Activated CD4-positive, alpha-beta T cell treated with anti-CD3 and anti-CD28 coated beads for 24 hours (primary cell): ENCODE results near the gene INSIG2.

Experiments
- DNase-seq, 2 donors: peaks; one replicate each; pipeline ENCODE4 v3.0.0-alpha.2; 2020; ENCODE audit warnings: low read depth in 2 of 2

Gene INSIG2

DNA sequence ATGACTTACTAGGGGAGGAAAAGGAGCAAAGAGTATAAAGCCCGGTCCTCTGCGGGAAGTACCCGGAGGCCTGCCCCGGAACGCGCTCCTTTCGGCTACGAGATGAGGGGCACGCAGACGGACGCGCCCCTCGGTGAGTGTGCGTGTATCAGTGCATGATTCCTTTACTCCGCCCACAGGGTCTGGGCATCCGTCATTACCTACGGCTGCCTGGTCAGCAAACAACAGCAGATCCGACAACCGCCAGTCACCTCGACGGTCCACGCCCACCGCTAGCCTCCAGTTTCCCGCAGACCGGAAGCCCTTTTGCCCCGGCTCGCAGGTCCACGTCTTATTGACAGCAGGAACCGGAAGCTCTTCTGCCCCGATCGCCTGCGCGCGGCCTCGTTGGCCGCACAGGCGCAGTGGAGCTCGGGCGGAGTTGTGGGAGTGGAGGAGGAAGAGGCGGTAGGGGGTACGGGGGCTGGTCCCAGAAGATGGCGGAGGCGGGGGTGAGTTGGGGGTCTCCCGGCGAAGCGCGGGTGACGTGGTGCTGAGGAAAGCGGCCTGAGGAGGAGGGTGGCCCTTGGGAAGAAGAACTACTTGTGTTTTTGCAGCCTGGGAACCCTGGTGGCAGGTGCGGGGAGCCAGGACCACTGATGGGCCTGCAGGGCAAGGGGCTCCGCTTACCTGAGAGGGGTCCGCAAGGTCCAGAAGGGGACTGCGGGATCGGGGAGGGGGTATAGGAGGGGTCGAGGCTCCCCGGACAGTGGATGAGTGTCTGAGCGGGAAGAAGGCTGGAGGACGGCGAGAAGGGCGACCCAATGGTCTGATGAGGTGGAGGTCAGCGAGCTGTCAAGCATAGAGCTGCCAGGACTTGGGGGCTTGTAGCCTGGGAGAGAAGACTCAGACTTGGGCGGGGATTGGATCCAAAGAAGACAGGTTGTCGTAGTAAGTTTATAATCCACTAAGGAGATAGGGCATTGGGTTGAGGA is at the start of gene INSIG2:
Gene INSIG2 (plus strand): TSS at position 421 of the 974 bp plus-strand sequence. CDS start 8,086 bp downstream, outside the sequence.
- DNase-seq: peak; percentile 81 to 83

DNA sequence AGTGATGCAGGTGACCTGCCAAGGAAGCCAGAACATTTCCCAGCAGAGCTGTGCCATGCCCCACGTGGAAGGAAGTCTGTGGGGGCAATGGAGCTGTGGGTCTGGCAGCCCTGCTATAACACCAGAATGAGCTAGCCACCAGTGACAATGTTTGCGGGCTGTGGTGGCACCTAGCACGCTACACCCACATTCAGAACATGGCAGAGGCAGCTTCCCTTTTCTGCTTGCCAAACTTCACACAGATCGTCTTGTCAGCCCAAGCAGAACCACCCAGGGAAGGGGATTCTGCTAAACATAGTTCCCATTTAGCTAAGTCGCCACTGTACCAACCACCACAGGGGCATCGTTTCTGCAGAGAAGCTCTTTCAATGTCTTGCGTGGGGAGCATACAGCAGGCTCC is 47.4 kb upstream of the INSIG2 start:
- DNase-seq: no peak

GRCh38 chr2:118044103-118044716 is 44.1 kb upstream of the INSIG2 start:
- no peak for DNase-seq

GRCh38 chr2:118044854-118045253 is 43.4 kb upstream of the INSIG2 start:
- DNase-seq: no peak

- no peak for DNase-seq
Observed at GRCh38 chr2:118045286-118045685, 43.0 kb upstream of the INSIG2 start.

- no peak for DNase-seq
Observed at GRCh38 chr2:118046634-118047210, 41.5 kb upstream of the INSIG2 start.

DNA sequence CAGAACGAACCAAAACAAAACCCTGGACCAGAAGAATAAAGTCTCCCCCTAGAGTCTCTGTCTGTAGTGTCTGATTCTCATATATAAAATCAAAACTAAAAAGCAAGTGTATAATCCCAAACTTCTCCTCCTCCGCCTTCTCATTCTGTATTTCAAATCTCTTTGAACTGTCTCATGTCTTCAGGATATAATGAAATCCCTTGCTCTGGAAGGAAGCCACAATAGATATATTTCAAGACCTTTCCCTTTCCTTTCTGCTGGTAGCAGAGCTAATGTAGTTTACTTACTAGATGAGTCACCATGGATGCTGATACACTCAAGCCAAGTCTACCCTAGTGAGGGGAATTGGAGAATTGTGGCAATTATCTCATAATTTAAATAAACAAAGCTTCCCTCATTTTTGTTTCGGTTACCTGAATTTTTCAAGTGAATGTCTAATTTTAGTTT is 40.9 kb upstream of the INSIG2 start:
- no peak for DNase-seq

DNA sequence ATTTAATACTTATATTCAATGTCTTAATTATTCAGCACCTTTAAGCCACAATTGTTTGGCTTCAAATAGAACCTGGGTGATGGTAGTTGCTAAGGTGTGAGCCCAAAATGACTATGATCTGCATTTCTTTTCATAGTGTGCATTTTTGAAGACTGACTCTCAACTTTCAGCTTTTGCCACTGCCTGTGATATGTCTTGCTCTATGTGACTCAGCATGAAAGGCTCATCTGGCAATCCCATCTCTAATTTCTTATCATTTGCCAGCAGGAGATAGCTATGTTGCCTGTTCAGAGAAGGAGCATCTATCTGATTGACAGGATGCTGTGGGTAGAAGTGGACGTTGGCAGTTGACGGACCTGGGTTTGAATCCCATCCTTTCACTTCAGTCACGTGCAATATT is 39.9 kb upstream of the INSIG2 start:
- DNase-seq: no peak

DNA sequence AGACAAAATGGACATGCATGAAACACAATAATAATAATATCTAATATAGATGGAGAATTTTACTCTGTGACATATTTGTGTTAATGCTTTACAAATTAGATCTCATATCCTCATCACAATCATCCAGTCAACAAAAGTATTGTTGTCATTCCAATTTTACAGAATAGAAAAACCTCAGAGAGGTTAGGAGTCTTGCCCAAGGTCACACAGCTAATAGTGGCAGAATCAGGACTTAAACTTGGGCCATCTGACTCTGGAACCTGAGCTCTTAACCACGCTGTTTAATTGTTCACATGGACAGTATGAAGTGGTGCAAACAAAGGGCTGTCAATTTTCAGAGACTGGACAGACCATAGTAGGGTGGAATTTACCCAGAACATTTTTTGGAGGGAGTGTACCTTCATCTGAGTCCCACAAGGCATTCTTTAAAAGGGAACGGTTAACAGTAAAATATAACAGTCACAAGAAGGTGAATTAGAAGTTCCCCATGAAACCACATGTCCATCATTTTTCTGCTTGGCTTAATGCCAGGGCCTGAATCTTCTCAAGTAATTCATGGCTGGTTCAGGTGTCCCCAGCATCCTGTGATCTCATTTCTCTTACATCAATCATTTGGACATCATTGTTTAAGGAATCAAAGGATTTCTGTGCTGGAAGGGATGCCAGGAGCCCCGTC is 39.0 kb upstream of the INSIG2 start:
- no peak for DNase-seq

GRCh38 chr2:118049816-118050140 is 38.5 kb upstream of the INSIG2 start:
- no peak for DNase-seq

DNA sequence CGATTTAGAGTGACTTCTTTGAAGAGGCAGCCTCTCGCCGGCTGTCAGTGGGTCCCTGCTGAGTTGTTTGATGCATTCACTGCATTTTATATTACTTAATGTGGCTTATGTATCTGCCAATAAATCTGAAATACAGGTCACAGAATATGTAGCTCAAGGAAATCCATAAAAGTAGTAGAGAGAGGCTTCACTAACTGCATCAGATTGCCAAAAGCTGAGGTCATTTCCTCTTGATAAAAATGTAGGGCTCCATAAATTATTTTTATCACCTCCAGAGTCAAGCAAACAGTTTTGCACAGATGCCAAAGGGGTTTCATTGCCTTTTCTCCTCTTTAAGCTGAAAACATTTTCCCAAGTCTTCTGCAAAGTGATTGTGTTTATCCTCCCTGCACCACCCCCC is 37.9 kb upstream of the INSIG2 start:
- DNase-seq: no peak

- no peak for DNase-seq
Observed at GRCh38 chr2:118050974-118051373, 37.3 kb upstream of the INSIG2 start.

DNA sequence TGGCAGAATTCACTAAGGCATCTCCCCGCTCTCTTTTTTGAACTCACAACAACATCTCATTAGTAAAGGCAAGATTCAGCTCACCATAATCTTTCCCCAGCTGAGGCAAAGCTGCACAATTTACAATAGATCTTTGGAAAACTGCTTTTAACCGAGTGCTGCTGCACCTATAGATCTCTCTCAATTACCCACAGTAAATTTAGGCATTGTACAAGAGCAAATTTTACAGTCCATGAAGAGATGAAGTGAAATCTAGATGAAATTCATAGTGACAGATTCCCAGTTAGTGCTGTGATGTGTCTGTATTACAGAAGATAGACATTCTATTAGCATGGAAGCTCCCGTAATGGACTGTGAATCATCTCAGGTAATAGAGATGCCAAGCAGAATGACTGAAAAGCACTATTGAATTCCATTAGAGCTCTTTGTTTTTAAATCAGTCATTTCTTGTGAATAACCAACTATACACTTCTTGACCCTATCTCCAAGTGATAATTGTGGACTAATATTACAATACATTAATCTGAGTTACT is 36.4 kb upstream of the INSIG2 start:
- no peak for DNase-seq

DNA sequence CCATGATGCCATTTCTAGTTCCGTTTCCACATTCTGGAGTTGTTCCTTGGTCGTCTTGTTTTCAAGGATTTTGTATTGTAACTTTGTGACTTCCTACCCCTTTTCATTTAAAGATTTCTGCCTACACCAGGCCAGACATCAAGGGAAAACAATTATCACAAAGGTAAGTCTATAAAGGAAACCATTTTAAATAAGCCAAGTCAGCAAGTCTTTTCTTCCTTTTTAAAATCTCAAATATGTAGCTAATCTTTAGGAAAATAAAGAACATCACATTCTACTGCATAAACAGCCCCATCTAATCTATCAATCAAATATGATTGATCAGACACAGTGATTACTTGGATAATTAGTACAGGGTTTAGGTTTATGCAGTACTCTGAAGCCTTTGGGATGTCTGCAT is 35.8 kb upstream of the INSIG2 start:
- no peak for DNase-seq

DNA sequence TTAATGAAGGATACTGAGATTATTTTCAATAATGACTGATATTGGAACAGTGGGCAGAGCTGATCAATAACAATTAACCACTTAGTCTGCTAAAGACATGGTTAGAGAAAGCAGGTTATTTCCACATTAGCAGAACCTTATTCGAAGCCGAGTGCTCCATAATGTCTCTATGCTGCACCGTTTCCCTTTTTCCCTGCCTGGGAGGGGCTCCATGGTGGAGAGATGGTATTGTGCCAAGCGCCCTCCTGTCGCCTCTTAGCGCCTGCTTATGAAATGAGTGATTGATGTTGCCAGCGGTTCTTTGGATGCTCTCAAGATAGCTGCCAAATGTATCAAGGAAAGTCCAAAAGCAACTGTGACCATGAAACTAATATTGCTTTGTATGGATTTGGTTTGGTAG is 34.6 kb upstream of the INSIG2 start:
- DNase-seq: no peak

GRCh38 chr2:118054213-118055008 is 33.9 kb upstream of the INSIG2 start:
- DNase-seq: no peak

GRCh38 chr2:118055512-118056164 is 32.6 kb upstream of the INSIG2 start:
- no peak for DNase-seq

- DNase-seq: no peak
Observed at GRCh38 chr2:118056165-118056534, 32.1 kb upstream of the INSIG2 start.

DNA sequence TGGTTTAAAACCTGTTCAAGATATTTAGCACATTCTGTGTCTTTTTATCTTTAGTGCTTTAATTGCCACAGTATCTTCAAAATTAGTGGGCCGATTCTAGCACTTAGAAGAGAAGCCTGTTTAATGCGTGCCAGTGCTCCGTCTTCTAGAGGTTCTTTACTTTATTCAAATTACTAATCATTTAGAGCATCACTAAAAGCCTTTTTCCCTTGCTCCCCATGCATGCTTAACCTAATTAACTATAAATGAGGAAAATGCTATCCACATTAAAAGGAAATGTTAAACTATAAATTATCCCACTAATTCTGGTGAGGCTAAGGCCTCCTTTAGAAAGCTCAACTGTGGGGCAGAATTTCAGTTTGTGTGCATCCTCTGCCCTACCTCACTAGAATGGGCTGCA is 31.5 kb upstream of the INSIG2 start:
- DNase-seq: no peak

GRCh38 chr2:118058951-118059350 is 29.3 kb upstream of the INSIG2 start:
- no peak for DNase-seq
